ENCODE results near the gene VSIG10L. TPM values are rescaled to one million over a fixed set of nuclear protein-coding genes. Genes with fewer than 3 reads are reported as not detected.

The VSIG10L gene
- total RNA-seq, 4 donors from 2014 or later, result 20.4 to 35.6 (median 28.8) TPM

DNA sequence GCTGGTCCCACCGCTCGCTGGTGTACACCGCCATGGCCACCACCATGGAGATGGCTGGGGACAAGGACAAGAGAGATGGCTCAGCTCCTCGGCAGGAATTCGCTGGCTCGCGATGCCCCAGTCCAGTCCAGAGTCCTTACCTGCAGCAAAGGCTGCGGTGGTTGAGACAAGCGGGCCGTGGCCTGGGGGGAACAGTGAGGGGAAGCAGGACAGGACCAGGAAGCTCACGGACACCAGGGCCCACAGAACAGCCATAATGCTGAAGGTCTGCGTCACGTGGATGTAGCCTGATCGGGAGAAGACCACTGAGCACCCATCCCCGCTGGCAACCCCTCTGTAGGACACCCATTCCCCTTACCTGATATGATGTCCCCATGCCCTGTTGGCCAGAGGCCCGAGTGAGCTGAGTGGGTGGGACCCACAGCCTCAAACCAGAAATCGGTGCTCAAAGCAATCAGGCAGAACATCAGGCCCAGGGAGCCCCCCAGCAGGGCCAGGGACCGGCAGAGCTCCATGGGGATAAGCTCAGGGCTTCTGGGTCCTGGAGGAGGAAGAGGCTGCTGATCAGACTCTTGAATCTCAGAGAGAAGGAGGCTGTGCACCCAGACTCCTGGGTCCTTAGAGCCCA is 30.2 kb upstream of the VSIG10L start:
- no peak overlapping the region for H3K4me3 ChIP-seq
- DNase-seq (ENCODE audit: low spot score in 2 of 2), result no peak
- no peak overlapping the region for H3K27ac ChIP-seq
- peaks cover 9% of the 10 kb centered on the region for H3K4me1 ChIP-seq
- H3K9me3 ChIP-seq, result no peaks in the 10 kb centered on the region
- H3K27me3 ChIP-seq, result no peaks in the 10 kb centered on the region
- TF ChIP-seq EP300 (IDR thresholded peaks at IDR 0.05), result no peak
- TF ChIP-seq, protein P1, sequence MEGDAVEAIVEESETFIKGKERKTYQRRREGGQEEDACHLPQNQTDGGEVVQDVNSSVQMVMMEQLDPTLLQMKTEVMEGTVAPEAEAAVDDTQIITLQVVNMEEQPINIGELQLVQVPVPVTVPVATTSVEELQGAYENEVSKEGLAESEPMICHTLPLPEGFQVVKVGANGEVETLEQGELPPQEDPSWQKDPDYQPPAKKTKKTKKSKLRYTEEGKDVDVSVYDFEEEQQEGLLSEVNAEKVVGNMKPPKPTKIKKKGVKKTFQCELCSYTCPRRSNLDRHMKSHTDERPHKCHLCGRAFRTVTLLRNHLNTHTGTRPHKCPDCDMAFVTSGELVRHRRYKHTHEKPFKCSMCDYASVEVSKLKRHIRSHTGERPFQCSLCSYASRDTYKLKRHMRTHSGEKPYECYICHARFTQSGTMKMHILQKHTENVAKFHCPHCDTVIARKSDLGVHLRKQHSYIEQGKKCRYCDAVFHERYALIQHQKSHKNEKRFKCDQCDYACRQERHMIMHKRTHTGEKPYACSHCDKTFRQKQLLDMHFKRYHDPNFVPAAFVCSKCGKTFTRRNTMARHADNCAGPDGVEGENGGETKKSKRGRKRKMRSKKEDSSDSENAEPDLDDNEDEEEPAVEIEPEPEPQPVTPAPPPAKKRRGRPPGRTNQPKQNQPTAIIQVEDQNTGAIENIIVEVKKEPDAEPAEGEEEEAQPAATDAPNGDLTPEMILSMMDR (IDR thresholded peaks at IDR 0.05), result no peak
- no peak for TF ChIP-seq POLR2A (IDR thresholded peaks at IDR 0.05)
- TF ChIP-seq POLR2AphosphoS5 (IDR thresholded peaks at IDR 0.05), result no peak
- H3K36me3 ChIP-seq, result no peaks in the 10 kb centered on the region
- 86% methylated on average over 14 of the region's 18 CpGs for WGBS

DNA sequence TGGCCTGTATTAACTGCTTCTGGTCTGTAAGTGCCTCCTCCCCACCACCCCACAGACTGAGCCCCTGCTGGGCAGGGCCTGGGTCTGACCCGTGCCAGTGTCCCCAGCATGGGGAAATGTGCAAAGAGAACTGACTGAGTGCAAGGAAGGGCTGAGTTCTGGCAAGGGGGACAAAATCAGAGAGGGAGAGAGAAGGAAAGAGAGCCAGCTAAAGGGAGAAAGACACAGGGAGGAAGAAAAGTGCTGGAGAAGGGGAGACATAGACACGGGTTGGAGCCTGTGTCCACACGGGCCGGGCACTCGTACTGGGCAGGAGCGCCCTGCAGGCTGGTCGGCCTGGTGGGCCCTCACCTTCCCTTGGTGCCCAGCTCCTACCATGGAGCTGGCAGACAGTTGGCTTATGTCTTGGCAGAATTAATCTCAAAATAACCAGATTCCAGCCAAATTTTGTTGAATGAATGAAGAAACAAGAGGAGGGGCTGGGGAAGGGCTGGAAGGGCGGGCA is 29.3 kb upstream of the VSIG10L start:
- Histone ChIP-seq H3K27ac (no peak overlapping the region), H3K27me3 (no peaks in the 10 kb centered on the region), H3K36me3 (no peaks in the 10 kb centered on the region), H3K4me1 (peaks cover 14% of the 10 kb centered on the region), H3K9me3 (no peaks in the 10 kb centered on the region), H3K4me3 (no peak overlapping the region)
- no peak for DNase-seq (ENCODE audit: low spot score in 2 of 2)
- TF ChIP-seq, protein P1 (IDR thresholded peaks at IDR 0.05), result no peak
- TF ChIP-seq POLR2A (IDR thresholded peaks at IDR 0.05) (no peak), POLR2AphosphoS5 (IDR thresholded peaks at IDR 0.05) (no peak), EP300 (IDR thresholded peaks at IDR 0.05) (no peak)
- 73% methylated on average over 8 of the region's 8 CpGs for WGBS

DNA sequence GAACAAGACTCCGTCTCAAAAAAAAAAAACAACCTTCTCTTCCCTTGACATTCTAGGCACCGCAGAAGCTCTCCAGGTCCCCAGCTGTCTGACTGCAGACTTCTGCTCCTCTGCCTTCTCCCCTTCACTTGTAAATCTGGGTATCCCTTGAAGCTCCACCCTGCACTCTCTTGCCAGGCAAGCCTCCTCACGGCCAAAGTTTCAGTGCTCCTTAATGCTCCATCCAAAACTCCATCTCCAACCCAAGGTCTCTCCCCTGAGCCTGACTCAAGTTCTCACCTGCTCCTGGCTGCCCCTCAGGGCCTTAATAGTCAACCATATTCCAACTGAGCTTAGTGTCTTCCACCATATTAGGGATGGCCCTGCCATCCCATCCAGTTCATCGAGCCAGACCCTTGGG is 28.3 kb upstream of the VSIG10L start:
- Histone ChIP-seq H3K27ac (no peak overlapping the region), H3K4me1 (peaks cover 20% of the 10 kb centered on the region), H3K4me3 (no peak overlapping the region), H3K27me3 (no peaks in the 10 kb centered on the region), H3K36me3 (no peaks in the 10 kb centered on the region), H3K9me3 (no peaks in the 10 kb centered on the region)
- no peak for DNase-seq (ENCODE audit: low spot score in 2 of 2)
- 52% methylated on average over 4 of the region's 4 CpGs for WGBS
- TF ChIP-seq, protein P1 (IDR thresholded peaks at IDR 0.05), result no peak
- TF ChIP-seq POLR2AphosphoS5 (IDR thresholded peaks at IDR 0.05) (no peak), EP300 (IDR thresholded peaks at IDR 0.05) (no peak), POLR2A (IDR thresholded peaks at IDR 0.05) (no peak)

DNA sequence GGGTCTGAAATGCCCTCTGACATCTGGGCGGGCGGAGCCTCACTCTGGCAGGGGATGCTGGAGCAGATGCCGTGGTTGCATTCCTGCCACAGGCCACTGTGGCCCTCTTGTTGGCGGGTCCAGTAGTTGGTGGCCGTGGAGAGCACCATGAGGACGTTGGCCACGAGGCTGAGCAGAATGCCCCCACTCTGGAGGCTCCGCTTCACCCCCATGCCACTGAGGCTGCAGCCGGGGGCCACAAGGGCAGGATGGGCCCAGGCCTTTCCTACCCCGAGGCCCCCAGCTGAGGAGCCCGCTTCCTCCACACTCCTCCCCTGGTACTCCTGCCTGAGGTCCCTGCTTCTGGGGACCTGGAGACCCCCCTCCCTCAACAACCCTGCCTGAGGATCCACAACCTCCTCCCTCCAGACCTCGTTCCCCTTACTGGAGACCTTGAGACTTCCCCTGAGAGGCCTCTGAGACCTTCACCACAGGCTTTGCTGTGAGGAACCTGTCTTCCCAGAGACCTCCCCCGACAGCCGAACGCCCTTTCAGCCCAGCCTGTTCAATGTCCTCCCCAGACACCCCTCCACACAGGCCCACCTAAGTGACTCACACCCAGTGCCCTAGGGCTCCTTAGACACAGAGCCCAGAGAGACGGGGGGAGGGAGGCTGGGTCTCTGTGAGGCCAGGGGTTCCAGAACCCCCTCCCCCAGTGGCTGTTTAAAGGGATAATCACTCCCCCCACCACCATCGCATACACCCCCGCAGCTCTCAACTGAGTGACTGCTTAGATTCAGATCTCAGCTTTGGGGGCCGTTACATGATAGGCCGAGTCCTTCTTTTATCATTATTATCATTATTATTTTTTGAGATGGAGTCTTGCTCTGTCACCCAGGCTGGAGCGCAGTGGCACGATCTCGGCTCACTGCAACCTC is 26.7 kb upstream of the VSIG10L start, which contains the start of gene CLDND2:
Gene CLDND2 (minus strand): TSS at position 638 of the 917 bp plus-strand sequence. CDS start 426 bp downstream, at position 212.
- no peak for DNase-seq (ENCODE audit: low spot score in 2 of 2)
- Histone ChIP-seq H3K9me3 (no peaks in the 10 kb centered on the region), H3K4me1 (peaks cover 36% of the 10 kb centered on the region), H3K27me3 (no peaks in the 10 kb centered on the region), H3K4me3 (peak within 1 kb of the TSS; percentile 81), H3K36me3 (no peaks in the 10 kb centered on the region), H3K27ac (peak within 1 kb of the TSS; percentile 93)
- no peak for TF ChIP-seq POLR2AphosphoS5 (IDR thresholded peaks at IDR 0.05)
- TF ChIP-seq POLR2A (IDR thresholded peaks at IDR 0.05), result no peak
- TF ChIP-seq EP300 (IDR thresholded peaks at IDR 0.05), result no peak
- 72% methylated on average over 17 of the region's 23 CpGs for WGBS

DNA sequence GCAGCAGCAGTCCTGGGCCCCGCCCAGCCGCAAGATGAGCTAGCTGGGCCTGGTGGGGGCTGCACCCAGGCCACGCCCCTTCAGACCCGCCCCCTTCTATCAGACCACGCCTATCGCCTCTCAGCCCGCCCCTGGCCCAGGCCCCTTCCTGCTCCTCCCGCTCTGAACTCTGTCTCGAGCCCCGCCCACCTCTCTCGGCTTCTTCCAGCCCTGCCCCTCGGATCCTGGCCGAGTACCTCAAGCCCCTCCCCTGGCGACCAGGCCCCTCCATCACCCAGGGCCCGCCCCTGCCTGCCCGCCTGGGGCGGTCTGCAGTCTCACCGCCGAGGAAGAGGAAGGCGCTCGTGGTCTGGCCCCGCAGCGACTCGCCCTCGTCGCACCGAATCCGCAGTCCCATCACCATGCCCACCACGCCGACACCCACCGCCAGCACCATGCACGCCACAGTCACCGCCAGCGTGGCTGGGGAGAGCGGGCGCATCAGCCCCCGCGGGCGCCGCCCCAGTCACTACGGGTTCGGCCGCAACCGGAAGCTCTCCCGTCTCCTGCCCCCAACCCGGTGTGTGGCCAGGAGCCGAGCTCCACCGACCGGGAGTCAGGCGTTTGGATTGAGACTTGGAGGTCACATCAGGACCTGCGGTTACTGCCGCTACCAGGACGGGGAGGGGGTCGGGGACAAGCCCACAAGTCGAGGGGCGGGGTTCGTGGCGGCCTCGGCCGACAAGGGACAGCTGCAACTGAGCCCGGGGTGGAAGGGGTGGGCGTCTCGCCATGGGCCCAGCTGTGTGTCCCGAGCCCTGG is 25.8 kb upstream of the VSIG10L start:
- TF ChIP-seq, protein P1 (IDR thresholded peaks at IDR 0.05), result no peak
- no peak for TF ChIP-seq POLR2A (IDR thresholded peaks at IDR 0.05)
- TF ChIP-seq EP300 (IDR thresholded peaks at IDR 0.05), result no peak
- peak in 1 of 3 donors; percentile 12 for TF ChIP-seq POLR2AphosphoS5 (IDR thresholded peaks at IDR 0.05)
- WGBS, result 0% methylated on average over 14 of the region's 64 CpGs

More for the DNA sequence above, 25.8 kb upstream of the VSIG10L start:
- Histone ChIP-seq H3K27ac (peak overlapping the region; percentile 93), H3K4me1 (peaks cover 37% of the 10 kb centered on the region), H3K9me3 (no peaks in the 10 kb centered on the region), H3K27me3 (no peaks in the 10 kb centered on the region), H3K4me3 (peak overlapping the region; percentile 81), H3K36me3 (no peaks in the 10 kb centered on the region)
- DNase-seq (ENCODE audit: low spot score in 2 of 2), result peak; percentile 100
